Mesenteric fat pad (tissue), 1 donor: Measurements from ENCODE around the gene ZCCHC17. TPM values are rescaled to one million over a fixed set of nuclear protein-coding genes. Genes with fewer than 3 reads are reported as not detected.

Experiments
- DNase-seq: peaks from one replicate; pipeline ENCODE4 v3.0.0-alpha.2; 2020; ENCODE audit warnings: low spot score
- total RNA-seq: library from RNA; stranded (reverse); fragmentation: NEBNext Ultra II Directional; extraction: Animal tissue kit (Norgen Biotek cat#: 25700); gene quantifications from one replicate; pipeline ENCODE4 v1.2.1, GENCODE V29; 2021
- donor health status: DM: yes; HTN: yes; CAD: no.

Gene ZCCHC17
- total RNA-seq, 1 donor from 2014 or later, result 20.5 TPM

- DNase-seq, result no peak
Measured at GRCh38 chr1:31389616-31390015, 92.8 kb downstream of the ZCCHC17 start.

DNA sequence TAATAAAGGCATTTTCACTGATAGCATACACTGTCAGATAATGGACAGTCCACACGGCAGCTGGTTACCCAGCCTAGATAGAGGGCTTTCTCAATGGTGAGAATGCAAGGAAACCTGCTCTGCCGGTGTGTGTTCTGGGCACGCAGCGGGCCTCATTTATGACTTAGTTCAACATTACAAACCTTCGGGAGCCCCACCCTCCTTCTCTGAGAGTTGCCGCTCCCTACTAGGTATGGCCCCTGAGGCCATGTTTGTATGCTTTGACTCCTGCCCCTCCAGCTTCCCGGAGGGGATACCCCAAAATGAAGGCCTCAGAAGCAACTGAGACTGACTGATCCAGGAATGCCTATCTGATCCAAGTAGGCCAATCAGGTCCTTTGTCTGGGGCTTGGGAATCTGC lies 93.2 kb downstream of the ZCCHC17 start:
- DNase-seq, result no peak

- no peak for DNase-seq
Measured at GRCh38 chr1:31393463-31393862, 96.6 kb downstream of the ZCCHC17 start.

GRCh38 chr1:31394584-31395193 lies 97.9 kb downstream of the ZCCHC17 start:
- peak; percentile 95 for DNase-seq

DNA sequence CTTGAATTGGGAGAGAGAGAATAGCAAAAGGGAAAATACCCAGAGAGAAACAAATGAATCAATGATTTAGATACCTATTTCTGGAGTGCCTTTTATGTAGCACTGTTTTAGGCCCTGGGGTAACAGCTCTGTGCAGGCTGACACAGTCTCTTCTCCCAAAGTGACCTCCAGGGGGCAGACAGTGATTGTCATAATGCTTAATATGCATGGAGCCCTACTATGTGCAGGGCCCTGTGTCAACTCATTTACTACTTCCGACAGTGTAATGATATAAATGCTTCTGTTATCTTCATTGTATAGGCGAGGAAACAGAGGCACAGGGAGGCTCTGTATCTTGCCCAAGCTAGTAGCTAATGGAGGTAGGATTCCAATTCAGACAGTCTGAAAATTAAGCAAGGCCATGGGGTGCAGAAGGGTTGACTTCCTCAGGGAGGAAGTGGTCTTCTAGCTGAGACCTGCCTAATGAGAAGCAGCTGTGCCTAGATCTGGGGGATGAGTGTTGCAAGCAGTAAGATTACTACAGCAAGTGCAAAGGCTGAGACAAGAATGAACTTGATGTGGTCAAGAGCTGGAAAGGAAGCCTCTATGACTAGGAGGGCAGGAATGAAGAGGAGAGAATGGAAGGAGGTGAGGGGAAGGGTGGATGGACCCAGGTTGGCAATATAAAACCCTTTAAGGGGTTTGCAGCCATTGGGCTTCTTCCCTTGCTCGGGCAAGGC lies 100.0 kb downstream of the ZCCHC17 start:
- DNase-seq, result no peak

GRCh38 chr1:31397360-31398095 lies 100.7 kb downstream of the ZCCHC17 start:
- no peak for DNase-seq

- DNase-seq, result no peak
Measured at GRCh38 chr1:31398246-31398645, 101.4 kb downstream of the ZCCHC17 start.

DNA sequence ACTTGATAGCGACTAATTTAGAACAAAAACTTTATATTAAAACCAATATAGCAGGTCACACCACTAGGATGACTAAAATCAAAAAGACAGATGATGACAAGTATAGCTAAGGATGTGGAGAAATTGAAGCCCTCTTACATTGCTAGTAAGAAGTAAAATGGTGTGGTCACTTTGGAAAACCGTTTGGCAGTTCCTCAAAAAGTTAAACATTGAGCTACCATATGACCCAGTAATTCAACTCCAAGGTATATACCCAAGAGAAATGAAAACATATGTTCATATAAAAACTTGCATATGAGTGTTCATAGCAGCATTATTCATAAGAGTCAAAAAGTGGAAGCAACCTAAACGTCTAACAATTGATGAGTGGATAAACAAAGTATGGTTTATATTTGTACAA lies 103.1 kb downstream of the ZCCHC17 start:
- DNase-seq, result no peak

- no peak for DNase-seq
Measured at GRCh38 chr1:31400393-31400792, 103.6 kb downstream of the ZCCHC17 start.

DNA sequence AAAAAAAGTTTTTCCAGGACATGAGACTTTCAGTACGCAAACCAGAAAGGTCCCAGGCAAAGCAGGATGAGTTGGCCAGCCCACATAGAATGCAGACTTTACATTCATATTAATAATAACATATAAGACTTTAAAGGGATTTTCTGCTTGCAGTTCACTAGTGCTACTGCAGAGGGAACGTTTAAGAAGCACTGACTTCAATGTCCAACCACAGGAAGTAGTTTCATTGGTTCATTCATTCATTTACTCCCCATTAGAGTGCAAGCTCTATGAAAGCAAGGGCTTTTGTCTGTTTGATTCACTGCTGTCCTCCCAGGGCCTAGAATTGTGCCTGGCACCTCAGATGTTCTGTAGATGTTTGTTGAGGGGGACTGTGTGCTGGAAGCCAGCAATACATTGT lies 104.4 kb downstream of the ZCCHC17 start:
- no peak for DNase-seq

- DNase-seq, result no peak
Measured at GRCh38 chr1:31405578-31406245, 108.9 kb downstream of the ZCCHC17 start.

GRCh38 chr1:31407029-31407626 lies 110.3 kb downstream of the ZCCHC17 start:
- no peak for DNase-seq

GRCh38 chr1:31408788-31409318 lies 112.0 kb downstream of the ZCCHC17 start:
- no peak for DNase-seq

DNA sequence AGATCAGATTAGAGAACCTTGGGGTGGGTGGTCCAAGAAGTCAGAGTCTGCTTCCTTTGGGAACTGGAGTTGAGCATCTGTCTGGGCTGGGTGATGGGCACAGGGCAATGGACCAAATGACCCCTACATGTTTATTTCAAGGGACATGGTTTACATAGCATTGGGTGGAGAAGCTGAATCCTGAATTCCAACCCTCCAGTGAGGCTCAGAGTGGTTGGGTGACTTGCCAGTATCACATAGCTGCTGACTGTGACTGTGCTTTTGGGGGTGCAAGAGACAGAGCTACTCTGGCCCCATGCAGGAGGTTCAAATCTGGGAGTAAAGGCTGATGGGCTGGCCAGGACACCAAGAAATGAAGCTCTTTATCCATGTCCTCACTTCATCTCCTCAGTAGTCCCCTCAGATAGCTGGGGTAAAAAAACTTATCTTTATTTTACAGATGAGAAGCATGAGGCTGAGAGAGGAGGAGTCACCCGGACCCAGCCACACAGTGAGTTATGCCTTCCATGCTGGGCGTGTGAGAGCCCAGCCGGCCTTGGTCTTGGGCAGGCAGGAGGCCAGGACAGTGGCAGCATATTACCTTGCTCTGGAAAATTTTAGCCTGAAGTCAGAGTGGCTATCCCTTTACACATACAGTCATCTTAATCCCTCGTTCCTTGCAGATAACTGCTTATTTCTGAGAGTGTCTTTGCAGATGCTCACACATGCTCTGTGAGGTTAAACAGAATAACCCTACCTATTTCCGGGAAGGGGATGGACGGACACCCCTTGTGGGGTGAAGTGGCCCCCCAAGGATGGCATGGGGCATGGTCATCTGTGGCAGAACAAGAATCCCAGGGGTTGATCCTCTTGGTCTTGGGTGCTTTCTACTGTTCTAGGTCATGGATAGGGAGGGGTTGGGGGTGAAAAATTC lies 113.4 kb downstream of the ZCCHC17 start:
- no peak for DNase-seq

GRCh38 chr1:31410871-31411270 lies 114.0 kb downstream of the ZCCHC17 start:
- no peak for DNase-seq

DNA sequence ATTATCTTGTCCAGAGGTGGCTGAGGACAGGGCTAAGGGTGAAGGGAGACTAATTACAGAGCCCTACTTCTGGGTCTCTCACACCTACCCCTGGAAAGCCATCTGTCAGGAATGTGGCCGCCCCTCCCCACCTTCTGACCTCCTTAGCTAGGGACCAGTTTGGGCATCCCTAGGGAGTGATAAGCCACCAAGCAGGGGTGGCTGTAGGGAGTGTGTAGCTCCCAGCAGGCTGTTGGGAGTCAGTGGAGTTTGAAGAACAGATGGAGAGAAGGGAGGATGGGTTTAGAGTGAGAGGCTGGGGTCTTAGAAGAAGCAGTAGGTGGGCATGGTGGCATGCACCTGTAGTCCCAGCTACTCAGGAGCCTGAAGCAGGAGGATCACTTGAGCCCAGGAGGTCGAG lies 115.4 kb downstream of the ZCCHC17 start:
- no peak for DNase-seq

GRCh38 chr1:31412732-31413404 lies 116.0 kb downstream of the ZCCHC17 start, which contains the start of gene SERINC2:
TSS of gene SERINC2 (plus strand) at chr1:31413213. CDS start at chr1:31413266, 53 bp downstream.
- no peak for DNase-seq

GRCh38 chr1:31413405-31414001 lies 116.7 kb downstream of the ZCCHC17 start:
- no peak for DNase-seq
